ENCODE results near the gene SENP8. TPM values are rescaled to one million over a fixed set of nuclear protein-coding genes. Genes with fewer than 3 reads are reported as not detected.

SENP8 gene
- total RNA-seq, 1 donor from 2014 or later = 1.5 TPM

GRCh38 chr15:72154316-72154715 is 36.1 kb downstream of the SENP8 start:
- DNase-seq (ENCODE audit: low spot score) = no peak

- DNase-seq (ENCODE audit: low spot score) = no peak
Observed at GRCh38 chr15:72155003-72155621, 36.9 kb downstream of the SENP8 start.

- no peak for DNase-seq (ENCODE audit: low spot score)
Observed at GRCh38 chr15:72155635-72156616, 37.7 kb downstream of the SENP8 start.

- DNase-seq (ENCODE audit: low spot score) = no peak
Observed at GRCh38 chr15:72156928-72157327, 38.7 kb downstream of the SENP8 start.

GRCh38 chr15:72160696-72161245 is 42.6 kb downstream of the SENP8 start:
- DNase-seq (ENCODE audit: low spot score) = no peak

GRCh38 chr15:72161361-72162132 is 43.3 kb downstream of the SENP8 start:
- no peak for DNase-seq (ENCODE audit: low spot score)

GRCh38 chr15:72162569-72162968 is 44.4 kb downstream of the SENP8 start:
- no peak for DNase-seq (ENCODE audit: low spot score)

- no peak for DNase-seq (ENCODE audit: low spot score)
Observed at GRCh38 chr15:72163719-72164118, 45.5 kb downstream of the SENP8 start.

- DNase-seq (ENCODE audit: low spot score) = no peak
Observed at GRCh38 chr15:72166716-72167417, 48.7 kb downstream of the SENP8 start.

GRCh38 chr15:72167445-72167844 is 49.2 kb downstream of the SENP8 start:
- DNase-seq (ENCODE audit: low spot score) = no peak

- DNase-seq (ENCODE audit: low spot score) = no peak
Observed at GRCh38 chr15:72168131-72168807, 50.1 kb downstream of the SENP8 start.

GRCh38 chr15:72168808-72169190 is 50.6 kb downstream of the SENP8 start:
- no peak for DNase-seq (ENCODE audit: low spot score)

GRCh38 chr15:72169236-72169920 is 51.2 kb downstream of the SENP8 start:
- DNase-seq (ENCODE audit: low spot score) = no peak

- DNase-seq (ENCODE audit: low spot score) = no peak
Observed at GRCh38 chr15:72169921-72170611, 51.9 kb downstream of the SENP8 start.

GRCh38 chr15:72170691-72171090 is 52.5 kb downstream of the SENP8 start:
- no peak for DNase-seq (ENCODE audit: low spot score)

- DNase-seq (ENCODE audit: low spot score) = peak; percentile 30
Observed at GRCh38 chr15:72171978-72172377, 53.8 kb downstream of the SENP8 start.

GRCh38 chr15:72172796-72173195 is 54.6 kb downstream of the SENP8 start:
- peak; percentile 16 for DNase-seq (ENCODE audit: low spot score)

GRCh38 chr15:72173401-72173800 is 55.2 kb downstream of the SENP8 start:
- DNase-seq (ENCODE audit: low spot score) = peak; percentile 76

Data from mesenteric fat pad (tissue), 1 donor.